Activated CD4-positive, alpha-beta T cell treated with anti-CD3 and anti-CD28 coated beads, Interleukin-10, Interleukin-2, amounts not matched to agents 100 ng/mL and 50 ng/mL, durations not matched to agents 16 hours and 8 hours (primary cell): ENCODE measurements around the gene CYBRD1.
A peak's percentile ranks its signal among the peaks of the same experiment; 100 is the strongest.

Source experiments
- DNase-seq: peaks from one replicate; pipeline ENCODE4 v3.0.0-alpha.2; 2020

The CYBRD1 gene

GRCh38 chr2:171557363-171557762 lies 35.1 kb downstream of the CYBRD1 start:
- DNase-seq = peak; percentile 42

GRCh38 chr2:171563301-171563700 lies 41.0 kb downstream of the CYBRD1 start:
- no peak for DNase-seq

DNA sequence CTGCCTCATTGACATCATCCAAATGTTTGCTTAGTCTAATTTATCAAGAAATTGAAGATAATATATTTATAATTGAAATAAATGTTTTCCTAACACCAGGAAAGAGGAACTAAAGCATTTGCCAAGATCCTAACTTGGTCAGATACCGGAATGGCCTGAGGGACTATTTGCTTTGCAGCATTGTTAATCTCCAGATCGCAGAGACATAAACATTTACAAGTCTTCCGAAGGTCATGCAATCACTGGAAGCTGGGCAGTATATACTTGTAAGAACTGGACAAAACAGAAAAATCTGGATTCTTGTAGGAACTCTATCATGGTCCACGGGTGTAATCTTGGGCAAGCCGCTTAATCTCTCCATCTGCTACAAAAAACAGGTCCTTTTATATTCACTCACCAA lies 42.2 kb downstream of the CYBRD1 start:
- no peak for DNase-seq

- DNase-seq = no peak
These were observed 43.8 kb downstream of the CYBRD1 start for GRCh38 chr2:171566057-171566456.

DNA sequence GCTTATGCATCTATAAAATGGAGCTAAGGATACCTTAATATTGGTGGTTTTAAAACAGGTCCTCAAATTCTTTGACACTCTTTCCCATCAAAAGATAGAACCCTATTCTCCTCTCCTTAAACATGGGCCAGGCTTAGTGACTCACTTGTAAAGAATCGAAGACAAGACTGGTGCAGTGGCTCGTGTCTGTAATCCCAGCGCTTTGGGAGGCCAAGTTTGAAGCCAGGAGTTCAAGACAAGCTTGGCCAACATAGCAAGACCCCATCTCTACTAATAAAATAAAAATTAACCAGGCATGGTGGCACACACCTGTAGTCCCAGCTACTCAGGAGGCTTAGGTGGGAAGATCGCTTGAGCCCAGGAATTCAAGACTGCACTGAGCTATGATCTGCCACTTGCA lies 44.5 kb downstream of the CYBRD1 start:
- no peak for DNase-seq

- no peak for DNase-seq
These were observed 45.8 kb downstream of the CYBRD1 start for GRCh38 chr2:171568089-171568488.

GRCh38 chr2:171571721-171572120 lies 49.4 kb downstream of the CYBRD1 start:
- DNase-seq = no peak

DNA sequence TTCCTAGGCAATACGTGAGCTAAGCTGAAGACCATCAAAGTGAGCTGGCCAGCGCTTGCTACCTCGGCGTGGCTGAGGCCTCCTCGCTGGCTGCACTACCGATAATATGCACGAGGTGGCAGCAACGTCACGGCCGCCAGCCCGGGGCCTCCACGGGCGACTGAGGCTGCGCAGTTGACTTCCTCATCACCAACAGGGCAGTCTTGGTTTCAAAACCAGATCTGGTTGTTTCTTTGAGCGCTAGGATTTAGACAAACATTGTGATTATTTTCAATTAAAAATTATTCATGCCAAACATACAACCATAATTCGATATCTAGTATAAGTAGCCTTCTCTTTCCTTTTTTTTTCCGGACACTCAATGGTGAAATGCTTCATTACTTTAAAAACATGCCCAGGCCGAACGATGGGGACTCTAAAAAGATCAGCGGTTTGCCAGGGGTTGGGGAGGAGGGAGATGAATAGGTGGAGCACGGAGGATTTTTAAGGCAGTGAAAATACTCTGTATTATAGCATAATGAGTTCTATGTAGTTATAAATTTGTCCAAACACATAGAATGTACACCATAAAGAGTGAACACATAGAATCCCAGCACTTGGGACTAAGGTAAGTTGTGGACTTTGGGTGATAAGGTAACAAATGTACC lies 52.0 kb downstream of the CYBRD1 start:
- peak; percentile 83 for DNase-seq

DNA sequence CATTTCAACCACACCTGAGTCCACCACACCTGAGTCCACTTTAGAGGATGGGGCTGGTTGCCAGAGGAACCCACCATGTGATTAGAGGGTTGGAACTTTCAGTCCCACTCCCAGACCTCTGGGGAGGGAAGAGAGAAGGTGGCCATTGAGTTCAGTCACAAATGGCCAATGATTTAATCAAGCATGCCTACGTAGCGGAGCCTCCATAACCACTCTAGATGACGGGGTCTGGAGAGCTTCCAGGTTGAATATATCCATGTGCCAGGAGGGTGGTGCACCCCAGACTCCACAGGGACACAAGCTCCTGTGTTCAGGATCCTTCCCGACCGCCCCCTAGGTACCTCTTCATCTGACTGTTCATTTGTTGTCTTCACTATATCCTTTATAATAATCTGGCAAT lies 53.3 kb downstream of the CYBRD1 start:
- DNase-seq = no peak

- no peak for DNase-seq
These were observed 56.0 kb downstream of the CYBRD1 start for GRCh38 chr2:171578127-171578803.

GRCh38 chr2:171579481-171579880 lies 57.2 kb downstream of the CYBRD1 start:
- DNase-seq = no peak

DNA sequence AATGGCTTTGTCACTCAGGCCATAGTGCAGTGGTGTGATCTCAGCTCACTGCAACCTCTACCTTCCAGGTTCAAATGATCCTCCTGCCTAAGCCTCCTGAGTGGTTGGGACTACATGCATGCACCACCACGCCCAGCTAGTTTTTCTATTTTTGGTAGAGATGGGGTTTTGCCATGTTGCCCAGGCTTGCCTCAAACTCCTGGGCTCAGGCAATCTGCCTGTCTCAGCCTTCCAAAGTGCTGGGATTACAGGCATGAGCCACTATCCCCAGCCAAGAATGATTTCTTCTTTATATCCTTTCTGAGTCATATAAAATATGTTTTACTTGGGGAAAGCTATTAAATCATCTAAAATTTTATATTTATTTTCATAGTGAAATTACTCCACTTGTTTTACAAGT lies 61.3 kb downstream of the CYBRD1 start:
- no peak for DNase-seq

- no peak for DNase-seq
These were observed 61.7 kb downstream of the CYBRD1 start for GRCh38 chr2:171584001-171584400.

DNA sequence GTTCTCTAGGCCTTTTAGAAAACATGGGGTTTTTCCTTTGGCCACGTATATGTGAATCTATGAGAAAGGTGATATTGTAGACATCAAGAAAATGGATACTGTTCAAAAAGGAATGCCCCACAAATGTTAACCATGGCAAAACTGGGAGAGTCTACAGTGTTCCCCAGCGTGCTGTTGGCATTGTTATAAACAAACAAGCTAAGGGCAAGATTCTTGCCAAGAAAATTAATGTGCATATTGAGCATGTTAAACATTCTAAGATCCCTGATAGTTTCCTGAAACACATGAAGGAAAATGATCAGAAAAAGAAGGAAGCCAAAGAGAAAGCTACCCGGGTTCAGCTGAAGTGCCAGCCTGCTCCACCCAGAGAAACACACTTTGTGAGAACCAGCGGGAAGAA lies 64.9 kb downstream of the CYBRD1 start:
- DNase-seq = no peak

- no peak for DNase-seq
These were observed 65.3 kb downstream of the CYBRD1 start for GRCh38 chr2:171587567-171587966.

GRCh38 chr2:171590116-171590515 lies 67.8 kb downstream of the CYBRD1 start:
- DNase-seq = no peak

GRCh38 chr2:171592036-171592555 lies 69.8 kb downstream of the CYBRD1 start:
- no peak for DNase-seq

DNA sequence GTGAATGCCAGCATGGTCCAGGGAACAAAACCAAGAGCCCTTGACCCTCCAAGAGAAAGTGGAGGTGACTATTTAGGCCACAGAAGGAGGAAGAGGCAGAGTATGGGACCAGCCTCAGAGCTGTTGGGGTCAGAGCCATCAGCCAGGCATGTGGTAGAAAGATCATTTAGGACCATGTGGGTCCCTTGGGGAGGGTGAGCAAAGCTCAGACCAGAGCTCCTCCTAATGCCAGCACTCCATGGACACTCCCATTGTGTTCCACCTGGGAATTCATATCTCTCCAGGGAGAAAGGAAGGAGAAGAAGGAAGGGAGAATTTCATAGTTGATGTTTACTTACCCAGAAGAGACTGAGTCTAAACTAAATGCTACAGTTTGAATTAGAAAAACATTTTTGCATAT lies 73.2 kb downstream of the CYBRD1 start:
- DNase-seq = no peak

GRCh38 chr2:171595896-171596295 lies 73.6 kb downstream of the CYBRD1 start:
- no peak for DNase-seq

DNA sequence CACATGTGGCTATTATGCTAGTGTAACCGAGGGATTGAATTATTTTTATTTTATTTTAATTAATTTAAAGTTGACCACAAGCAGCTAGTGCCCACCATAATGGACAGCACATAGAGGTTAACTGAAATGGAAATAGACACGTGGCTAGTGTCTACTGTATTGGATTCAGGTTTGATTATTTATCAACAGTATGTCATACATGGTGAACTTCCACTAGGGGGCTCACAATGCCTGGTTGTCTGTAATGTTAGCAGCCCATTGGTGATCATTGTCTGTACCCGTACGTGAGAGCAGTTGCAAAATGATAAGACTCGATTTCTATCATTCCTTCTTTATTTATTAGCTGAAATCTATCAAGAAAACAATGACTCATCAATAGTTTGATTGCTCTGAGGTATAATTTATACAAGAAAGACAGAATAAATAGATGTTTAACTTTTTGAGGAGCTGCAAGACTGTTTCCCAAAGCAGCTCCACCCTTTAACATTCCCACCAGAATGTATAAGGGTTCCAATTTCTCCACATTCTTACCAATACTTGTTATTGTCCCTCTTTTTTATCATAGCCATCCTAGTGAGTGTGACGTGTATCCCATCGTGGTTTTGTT lies 76.5 kb downstream of the CYBRD1 start:
- peak; percentile 78 for DNase-seq

DNA sequence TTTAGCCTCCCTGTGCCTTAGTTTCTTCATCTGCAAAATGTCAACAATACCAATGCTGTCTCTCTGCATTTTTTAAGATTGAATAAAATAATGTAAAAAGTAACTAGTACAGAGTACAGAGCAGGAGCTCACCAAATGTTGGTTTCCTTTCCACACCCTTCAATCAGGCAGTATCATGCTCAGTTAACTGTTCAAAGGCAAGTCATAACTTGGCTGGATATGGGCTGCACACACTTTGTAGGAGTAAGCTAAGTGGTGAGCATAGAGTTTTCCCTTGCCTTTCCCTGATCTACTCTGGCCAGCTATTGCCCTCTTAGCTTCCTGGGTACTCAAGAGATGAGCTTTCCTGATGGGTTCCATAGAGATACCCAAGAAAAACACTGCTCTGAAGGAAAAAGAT lies 77.9 kb downstream of the CYBRD1 start:
- no peak for DNase-seq

DNA sequence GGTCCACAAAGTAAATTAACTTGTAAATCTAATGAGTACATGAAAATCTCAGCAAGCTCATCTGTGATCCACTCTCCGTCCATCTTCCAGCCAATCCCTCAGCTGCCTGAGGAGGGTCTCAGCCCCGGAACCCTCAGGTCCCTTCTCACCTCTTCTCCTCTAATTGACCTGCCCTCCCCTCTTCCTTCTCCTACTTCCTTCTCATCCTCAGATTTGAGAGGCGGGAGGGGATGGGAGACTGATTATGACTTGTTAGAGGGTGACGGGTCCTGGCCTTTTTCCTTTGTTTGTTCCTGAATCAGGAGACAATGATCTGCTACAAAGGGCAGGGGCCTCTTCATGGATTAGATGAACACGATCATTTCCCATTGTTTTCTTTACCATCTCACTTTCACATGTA lies 80.1 kb downstream of the CYBRD1 start:
- DNase-seq = no peak
